Sciatic nerve (tissue), 2 donors: ENCODE results near the gene DNAI1. TPM values are rescaled to one million over a fixed set of nuclear protein-coding genes. Genes with fewer than 3 reads are reported as not detected.
A peak's percentile ranks its signal among the peaks of the same experiment; 100 is the strongest.

ENCODE experiments used
- ATAC-seq: fragments of 200-7000 bp; cut with Tn5 transposase; one replicate; pipeline ENCODE4 v1.9.1; 2020; ENCODE audit warnings: mild to moderate bottlenecking, moderate library complexity
- DNase-seq: peaks from one replicate; pipeline ENCODE4 v3.0.0-alpha.2; 2020; ENCODE audit warnings: low spot score
- intact Hi-C: fragments of 100-400 bp; cut with DNase I; formaldehyde crosslinking; loops from one replicate; pipeline ENCODE4 v1.14.2; 2022
- total RNA-seq: library from RNA; stranded (reverse); fragmentation: NEBNext Ultra II Directional; extraction: Animal tissue kit (Norgen Biotek cat#: 25700); gene quantifications from one replicate; pipeline ENCODE4 v1.2.1, GENCODE V29; 2021
- donor health status: DM: no; HTN: no; CAD: no.
- donor health status: DM: no; HTN: no; CAD: no.

The DNAI1 gene
- total RNA-seq, 1 donor from 2014 or later: 0.58 TPM

DNA sequence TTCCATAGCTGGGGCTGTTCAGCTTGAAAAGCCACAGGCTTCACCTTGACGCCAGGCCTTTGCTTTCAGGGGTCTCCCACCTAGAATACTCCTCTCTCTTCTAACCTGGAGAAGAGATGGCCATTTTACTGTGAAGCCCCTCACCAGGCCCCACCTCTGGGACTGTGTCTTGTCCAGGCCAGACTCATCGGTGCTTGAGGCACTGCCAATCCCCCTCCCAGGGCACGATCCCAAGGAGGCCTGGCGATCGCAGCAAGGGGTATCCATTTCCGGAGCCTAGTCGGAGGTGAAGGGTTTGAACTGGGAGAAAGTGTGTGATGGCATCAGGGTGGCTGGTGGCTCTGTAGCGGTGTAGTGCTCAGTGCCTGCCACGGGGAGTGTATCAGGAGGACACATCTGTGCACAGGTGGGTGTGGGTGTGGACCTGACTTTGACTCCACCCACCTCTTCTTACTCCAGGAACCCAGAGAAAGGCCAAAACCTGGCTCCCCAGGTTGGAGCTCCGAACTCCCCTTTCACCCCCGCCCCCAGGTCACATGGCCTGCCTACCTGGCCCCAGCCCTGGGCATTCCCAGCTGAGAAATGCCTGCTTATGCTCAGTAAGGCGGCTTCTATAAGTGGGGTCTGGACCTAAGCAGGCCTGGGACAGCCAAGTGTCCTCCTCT, 91.5 kb downstream of the DNAI1 start:
- no peak for ATAC-seq
- intact Hi-C loops: loop anchor here (10.0 kb wide), 1 partner anchor 515 kb away; no protein-coding TSS in a partner anchor
- DNase-seq: no peak

DNA sequence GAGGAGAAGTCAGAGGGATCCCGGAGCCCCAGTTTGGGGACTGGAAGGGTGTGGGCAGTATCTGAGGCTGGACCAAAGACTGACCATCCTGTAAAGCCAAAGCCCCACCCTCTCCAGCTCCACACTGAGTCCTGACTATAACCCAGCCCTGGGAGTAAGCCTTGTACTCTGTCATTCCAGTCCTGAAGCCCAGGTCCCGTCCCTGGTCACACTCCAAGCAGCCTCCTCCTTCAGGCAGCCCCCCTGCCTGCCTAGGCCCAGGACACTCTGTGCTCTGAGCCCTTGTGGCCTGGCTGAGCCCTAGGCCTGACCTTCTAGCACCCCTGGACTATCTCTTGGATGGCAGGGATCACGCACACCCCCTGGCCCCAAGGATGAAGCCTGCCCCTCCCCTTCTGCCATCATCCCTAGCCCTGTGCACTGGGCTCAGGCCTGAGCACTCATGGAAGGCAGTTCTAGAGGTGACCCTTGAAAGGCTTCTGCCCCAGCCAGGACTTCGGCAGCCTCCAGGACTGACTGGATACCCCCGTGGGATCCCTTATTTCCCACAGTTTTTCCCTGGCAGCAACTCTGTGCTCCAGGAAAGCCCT, 92.2 kb downstream of the DNAI1 start:
- intact Hi-C loops: loop anchor here (10.0 kb wide), 1 partner anchor 516 kb away; no protein-coding TSS in a partner anchor
- ATAC-seq: no peak
- no peak for DNase-seq

DNA sequence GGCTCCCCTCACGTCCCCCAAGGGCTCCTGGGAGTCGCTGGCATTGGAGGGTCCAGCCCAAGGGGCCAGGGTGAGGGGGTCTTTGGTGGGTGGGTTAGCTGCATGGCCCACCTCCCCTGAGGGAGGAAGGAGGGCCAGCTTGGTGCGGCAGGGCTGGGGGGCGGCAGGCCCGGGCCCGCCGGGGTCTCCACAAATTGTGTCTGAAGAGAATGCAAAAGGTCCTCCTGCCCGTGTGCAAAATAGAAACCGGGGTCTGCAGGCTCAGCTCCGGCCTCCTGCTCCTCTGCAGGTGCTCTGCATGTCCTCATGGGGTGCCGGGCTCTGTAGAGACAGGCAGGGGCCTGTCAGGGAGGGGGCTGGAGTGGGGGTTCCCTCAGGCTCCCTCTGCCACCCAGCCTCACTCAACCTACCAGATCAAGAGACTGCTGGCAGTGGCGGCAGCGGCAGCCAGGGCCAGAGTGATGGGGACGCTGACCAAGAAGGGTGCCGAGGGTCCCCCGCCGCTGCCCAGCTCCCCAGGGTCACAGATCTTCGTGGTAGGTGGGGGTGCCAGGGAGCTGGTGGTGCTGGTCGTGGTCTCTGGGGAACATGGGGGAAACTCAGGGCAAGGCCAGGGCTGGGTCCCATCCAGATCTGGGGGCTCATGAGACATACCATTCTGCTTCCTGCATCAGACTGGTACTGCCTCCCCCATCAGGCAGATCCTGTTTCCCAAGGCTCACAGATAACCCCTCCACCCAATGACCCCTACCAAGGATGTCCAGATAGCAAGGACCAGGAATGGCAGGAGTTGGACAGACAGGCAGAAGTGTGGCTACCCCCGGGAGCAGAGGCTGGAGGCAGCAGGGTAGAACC, 93.4 kb downstream of the DNAI1 start:
- DNase-seq (no peak), ATAC-seq (no peak)
- intact Hi-C loops: loop anchor here (10.0 kb wide), 1 partner anchor 517 kb away; no protein-coding TSS in a partner anchor

DNA sequence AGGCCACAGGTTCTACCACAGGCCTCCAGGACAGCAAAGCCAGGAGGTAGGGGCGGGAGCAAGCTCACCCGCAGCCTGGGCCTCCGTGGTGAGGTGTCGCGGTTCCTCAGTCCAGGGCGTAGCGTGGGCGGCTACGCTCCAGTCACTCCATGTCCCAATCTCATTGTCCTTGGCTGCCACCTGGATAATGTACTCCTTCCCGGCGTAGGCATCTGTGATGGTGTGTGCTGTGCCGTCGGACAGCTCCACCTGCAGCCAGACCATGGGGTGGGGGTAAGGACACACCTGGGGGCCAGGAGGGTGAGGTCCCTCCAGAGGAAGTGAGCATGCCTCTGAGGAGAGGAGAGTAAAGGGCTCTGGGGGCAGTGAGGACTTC, 94.0 kb downstream of the DNAI1 start:
- intact Hi-C loops: loop anchor here (10.0 kb wide), 1 partner anchor 518 kb away; no protein-coding TSS in a partner anchor
- DNase-seq (no peak), ATAC-seq (no peak)

DNA sequence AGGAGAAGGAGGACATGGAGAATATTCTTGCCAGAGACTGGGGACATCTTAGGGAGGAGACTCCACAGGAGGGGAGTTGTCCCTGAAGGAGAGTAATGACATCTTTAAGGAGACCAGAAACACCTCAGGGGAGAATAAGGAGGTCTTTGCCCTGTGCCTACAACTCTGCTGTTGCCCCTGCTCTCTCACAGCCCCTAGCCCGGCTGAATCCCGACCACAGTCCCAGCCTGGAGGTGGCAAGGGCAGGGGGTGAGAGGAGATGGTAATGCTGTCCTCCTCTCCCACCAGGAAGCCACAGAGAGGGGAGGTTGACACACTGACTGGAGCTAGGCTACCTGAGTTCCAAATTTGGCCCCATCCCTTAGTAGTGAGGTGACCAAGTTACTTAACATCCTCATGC, 94.4 kb downstream of the DNAI1 start:
- intact Hi-C loops: loop anchor here (10.0 kb wide), 1 partner anchor 518 kb away; no protein-coding TSS in a partner anchor
- no peak for ATAC-seq
- no peak for DNase-seq

DNA sequence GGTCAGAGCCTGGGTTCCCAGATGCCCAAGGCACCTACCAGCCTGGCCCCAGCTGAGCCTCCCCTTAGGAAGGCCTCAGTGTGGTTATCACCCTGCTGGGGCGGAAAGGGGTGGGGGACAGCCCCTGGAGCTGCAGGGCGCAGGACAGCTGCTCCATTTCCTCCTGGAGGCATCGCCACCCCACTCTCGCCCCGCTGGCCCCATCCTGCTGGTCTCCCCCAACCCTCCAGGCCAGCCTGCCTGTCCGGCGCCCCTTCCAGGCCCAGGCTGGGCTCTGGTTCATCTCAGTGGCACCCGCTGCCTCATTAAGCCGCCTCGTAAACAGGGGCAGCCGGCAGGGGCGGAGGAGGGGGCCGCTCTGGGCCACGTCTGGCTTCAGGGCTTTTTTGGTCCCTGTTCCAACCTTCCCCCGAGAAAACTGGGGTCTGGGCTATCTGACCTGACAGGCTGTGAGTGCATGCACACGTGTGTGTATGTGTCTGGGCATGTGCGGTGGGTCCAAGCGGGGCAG, 95.0 kb downstream of the DNAI1 start:
- DNase-seq (no peak), ATAC-seq (no peak)
- intact Hi-C loops: loop anchor here (10.0 kb wide), 1 partner anchor 519 kb away; no protein-coding TSS in a partner anchor

DNA sequence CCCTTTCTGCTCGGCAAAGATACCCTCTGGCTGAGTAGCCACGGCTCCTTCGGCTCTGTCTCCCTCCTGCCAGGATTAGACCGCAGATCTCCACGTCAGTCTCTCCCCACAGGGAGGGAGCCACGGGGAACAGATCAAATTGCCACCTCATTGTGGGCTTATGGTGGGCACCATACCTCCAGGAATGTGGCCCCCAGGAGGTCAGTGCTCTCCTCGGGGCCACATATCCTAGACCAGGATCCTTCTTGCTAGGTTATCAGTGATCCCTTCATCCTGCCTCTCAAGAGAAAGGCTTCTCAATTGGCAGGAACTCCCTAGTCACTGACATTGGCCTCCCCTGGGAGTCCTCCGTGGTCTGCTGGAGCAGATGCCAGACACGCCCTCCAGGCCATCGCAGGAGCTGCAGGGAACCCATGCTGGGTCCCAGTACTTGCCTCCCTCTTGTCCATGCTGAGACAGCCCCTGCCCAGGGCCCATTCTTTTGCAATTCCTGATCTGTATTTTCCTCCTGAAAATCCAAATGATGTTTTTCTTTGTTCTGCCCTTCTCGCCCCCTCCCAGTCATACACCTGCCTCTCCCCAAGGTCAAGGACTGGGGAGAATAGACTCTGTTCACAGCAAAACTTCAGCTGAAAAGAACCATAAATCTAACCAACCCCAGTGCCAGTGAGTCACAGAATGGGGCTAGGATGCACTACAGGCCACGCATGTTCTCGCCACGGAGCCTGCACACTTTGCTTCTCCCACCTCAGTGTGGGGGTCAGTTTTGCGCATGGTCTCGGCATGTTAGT, 95.8 kb downstream of the DNAI1 start:
- DNase-seq: no peak
- ATAC-seq: no peak
- intact Hi-C loops: loop anchor here (10.0 kb wide), 1 partner anchor 520 kb away; no protein-coding TSS in a partner anchor

DNA sequence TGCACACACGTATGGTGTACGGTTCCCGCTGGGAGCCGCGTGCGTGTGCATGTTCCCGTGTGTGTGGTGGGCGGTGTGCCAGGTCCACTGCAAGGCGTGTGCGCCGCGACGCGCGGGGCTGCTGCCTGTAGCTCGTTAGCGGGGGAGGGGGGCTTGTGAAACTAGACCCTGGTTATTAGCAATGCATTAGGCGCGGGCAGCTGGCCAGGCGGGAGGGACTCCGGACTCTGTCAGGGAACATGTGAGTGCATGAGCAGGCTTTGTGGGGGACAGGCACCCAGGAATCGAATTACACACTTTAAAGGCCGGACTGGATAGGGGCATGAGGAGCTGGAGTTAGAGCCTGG, 96.4 kb downstream of the DNAI1 start:
- intact Hi-C loops: loop anchor here (10.0 kb wide), 1 partner anchor 520 kb away; no protein-coding TSS in a partner anchor
- no peak for ATAC-seq

DNA sequence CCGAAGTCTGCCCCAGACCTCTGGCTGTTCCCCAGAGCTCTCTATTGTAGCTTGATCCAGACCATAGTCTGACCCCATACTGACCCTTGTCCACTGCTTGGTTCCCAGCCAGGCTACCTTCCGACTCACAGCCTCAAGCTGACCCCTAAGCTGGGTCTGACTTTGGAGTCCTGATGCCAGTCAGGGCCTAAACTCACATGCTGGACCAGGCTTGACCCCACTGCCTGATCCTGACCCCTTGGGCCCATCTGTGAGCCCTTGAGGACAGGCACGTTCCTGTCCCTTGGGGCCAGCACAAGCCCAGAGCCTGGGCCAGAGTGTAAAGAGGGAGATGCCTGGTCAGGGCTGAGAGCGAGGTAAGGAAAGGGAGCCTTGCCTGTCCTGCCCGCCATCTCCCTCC, 96.9 kb downstream of the DNAI1 start:
- no peak for ATAC-seq
- intact Hi-C loops: loop anchor here (10.0 kb wide), 1 partner anchor 521 kb away; no protein-coding TSS in a partner anchor
- DNase-seq: no peak

More for the DNA sequence above, 96.4 kb downstream of the DNAI1 start:
- peak; percentile 65 for DNase-seq

DNA sequence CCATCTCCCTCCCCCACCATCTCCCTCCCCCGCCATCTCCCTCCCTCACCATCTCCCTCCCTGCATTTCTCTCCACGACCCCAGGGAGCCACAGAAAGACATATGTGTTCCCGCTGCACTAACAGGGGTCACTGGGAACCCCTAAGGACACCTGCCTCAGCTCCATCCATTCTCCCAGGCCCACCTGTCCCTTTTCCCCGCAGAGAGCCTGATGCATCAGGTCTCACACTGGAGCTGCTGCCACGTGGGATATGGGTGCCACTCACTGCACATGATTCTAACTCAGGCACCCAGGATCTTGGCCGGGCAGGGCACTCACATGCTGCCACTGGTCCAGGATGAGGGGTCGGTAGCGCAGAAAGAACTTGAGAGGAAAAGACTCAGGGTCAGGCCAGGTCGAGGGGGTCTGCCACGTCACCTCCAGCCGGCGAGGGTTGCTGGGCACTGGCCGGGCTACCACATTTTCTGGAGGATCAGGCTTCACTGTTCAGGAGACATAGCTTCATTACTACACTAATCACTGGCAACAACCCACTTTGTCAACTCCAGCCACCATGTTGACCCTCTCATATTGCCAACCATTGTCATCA, 97.4 kb downstream of the DNAI1 start:
- intact Hi-C loops: loop anchor here (10.0 kb wide), 1 partner anchor 521 kb away; no protein-coding TSS in a partner anchor
- DNase-seq (no peak), ATAC-seq (no peak)

DNA sequence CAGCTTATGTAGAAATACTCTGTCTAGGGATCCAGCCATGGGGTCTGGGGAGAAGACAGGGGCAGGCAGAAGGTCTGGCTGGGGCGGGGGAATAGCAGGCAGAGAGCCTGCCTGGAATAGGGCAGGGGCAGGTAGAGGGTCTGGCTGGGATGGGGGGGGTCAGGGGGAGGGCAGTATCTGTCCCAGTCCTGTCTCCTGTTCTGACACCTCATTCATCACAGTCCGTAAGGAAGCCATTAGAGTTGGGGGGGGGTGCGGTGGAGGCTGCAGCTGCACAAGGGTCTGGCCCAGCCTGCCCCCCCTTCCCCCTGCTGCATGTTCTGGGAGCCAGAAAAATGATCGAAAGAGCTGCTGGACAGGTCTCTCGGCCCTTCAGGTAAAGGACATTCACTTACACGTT, 98.3 kb downstream of the DNAI1 start:
- no peak for ATAC-seq
- intact Hi-C loops: loop anchor here (10.0 kb wide), 1 partner anchor 522 kb away; no protein-coding TSS in a partner anchor
- no peak for DNase-seq

DNA sequence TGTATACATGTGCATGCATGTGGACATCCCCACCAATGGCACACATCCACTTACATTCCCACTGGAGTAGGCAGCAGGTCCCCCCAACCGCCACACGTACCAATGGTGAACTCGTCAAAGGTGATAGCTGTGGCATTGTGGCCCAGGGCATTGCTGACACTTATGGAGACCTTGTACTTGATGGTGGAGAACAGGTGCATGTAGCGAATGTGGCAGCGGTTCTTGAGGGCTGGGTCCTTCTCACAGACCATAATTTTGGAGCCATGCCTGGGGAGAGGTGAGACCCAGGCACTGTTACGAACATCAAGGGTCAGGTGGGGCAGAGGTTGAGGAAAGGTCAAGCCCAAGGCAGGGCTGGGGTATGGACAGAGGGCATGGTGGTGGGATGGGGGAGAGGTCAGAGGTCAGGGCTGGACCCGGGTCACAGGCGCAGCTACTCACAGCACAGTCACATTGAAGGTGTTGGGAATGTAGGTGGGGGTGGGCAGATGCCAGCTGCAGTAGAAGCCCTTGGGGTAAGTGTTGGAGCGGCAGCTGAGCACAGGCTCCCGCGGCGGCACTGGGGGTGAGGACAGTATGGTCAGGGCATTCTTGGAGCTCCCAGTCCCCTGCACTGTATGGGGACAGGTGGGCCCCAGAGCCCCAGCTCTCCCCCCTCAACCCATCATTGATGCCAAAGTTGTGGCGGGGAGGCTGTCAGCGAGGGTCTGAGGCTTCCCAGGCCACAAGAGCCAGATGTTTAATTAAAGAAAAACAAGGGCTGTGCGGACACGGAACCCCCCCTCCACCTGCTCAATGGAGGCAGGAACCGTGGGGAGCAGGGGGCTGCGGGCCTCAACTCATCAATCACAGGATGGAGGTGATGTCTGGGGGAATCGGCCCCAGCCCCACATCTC, 99.1 kb downstream of the DNAI1 start:
- no peak for DNase-seq
- no peak for ATAC-seq
- intact Hi-C loops: loop anchor here (10.0 kb wide), 1 partner anchor 523 kb away; no protein-coding TSS in a partner anchor

DNA sequence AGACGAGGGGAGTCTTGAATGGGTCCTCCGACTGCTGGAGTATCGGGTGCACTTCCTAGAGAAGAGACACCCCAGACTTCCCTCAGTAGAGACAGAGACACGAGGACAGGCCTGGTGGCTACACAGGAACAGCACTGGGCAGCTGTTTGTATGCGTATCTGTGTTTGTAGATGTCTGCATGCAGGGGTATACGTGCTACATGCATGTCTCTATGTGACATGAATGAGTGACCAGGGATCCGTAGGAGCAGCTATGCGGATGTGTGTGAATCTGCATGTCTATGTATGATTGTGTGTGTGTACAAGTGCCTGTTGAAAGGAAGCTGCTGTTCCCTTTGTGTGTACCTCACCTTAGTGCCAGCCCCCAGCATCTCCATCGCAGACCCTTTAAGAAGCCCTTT, 99.8 kb downstream of the DNAI1 start:
- intact Hi-C loops: loop anchor here (10.0 kb wide), 1 partner anchor 524 kb away; no protein-coding TSS in a partner anchor
- DNase-seq: no peak
- no peak for ATAC-seq

DNA sequence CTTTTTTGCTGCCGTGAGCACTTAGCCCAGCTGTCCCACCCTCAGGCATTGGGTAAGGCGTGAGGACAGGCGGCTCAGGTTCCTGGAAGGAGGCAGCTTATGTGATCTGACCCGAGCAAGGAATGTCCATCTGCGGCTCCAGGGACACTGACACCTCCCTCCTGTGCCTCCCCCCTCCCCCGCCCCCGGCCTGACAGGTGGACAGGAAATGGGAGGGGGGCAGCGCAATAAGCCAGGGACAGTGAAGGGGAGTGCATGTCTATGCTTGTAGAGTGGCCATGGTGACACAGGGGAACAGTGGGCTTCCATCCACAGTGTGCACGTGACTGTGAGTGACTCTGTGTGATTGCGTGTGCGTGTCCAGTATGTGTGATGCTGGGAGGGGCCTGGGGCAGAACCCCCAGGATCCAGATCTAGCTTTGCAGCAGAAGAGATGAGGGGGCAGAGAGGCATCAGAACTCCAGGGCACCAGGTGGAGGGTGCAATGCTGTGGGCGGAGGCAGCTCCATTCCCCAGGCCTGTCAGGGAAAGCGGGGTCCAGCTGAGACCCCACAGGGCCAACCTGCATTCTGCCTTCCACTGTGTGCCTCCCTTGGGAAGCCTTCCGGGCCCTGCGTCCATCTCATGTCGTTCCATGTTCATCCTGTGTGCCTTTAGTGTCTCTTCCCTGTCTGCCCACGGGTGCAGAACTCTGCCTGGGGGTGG, 100.5 kb downstream of the DNAI1 start:
- ATAC-seq: peak; percentile 11
- intact Hi-C loops: loop anchor here (10.0 kb wide), 1 partner anchor 524 kb away; no protein-coding TSS in a partner anchor
- DNase-seq: no peak

DNA sequence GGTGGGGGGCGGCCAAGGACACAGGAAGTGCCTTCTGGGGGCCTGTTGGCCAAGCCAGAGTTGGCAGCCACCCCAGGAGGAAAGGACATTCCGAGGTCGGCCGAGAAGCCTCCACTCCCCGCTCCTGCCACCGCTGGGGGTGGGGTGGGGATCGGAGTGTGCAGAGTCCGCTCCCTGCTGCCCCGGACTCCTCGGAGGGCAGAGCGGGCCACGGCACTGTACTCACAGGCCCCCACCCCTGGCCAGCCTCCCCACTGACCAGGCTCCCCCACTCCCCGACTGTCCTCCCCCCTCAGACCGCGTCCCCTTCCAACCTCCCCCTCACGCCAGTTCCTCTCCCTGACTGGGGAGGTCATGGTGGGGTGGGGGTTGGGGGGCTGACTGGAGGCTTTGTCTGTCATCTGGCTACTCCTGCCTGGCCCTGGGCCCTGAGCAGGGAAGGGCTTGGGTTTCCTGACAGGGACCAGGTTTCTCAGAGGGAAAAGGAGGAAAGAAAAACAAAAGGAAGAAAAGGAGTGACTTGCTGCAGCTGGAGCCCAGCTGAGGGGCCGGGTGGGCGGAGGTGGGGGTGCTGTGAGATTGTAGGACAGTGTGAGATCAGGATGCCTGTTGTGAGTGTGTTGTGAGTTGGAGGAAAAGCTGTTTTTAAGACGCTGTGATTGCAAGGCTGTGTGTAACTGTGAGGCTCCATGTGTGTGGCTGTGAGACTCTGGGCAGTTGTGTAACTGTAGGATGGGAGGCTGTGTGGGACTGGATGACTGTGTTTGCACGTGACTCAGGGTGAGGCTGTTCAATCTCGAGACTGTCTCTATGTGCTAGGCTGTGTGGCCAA, 101.2 kb downstream of the DNAI1 start:
- DNase-seq: no peak
- peak; percentile 91 for ATAC-seq
- intact Hi-C loops: loop anchor here (10.0 kb wide), 1 partner anchor 525 kb away; no protein-coding TSS in a partner anchor
